NCI-H146 (cell line): ENCODE results near the gene SYT2.
"Not testable (repeated sequence)": the region's sequence is repeated elsewhere in the genome, so short reads cannot be mapped to it uniquely, and the experiment has no call there.

ENCODE experiments used
- DNase-seq: peaks from one replicate; lab custom pipeline; 2025; lab: John Stamatoyannopoulos, UW

The SYT2 gene

GRCh38 chr1:202623075-202623474 is 87.2 kb downstream of the SYT2 start:
- peak; percentile 18 for DNase-seq

DNA sequence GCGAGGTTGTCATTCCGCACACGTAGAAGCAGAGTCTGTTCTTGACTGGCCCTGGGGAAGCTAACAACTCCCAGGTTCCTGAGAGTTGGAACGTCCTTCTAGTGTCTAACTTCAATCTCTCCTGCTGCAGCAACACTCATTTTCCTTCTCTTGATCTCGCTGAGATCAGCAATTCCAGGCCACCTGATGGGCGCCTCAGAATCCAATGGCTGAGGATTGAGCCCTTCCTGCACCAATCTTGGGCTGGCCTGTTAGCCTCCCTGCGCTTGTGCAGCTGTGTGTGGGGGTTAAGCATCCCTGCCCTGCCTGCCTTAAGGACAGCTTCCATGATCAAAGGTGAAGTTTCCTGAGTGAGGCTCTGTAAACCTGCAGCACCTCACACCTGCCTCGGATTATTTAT is 87.9 kb downstream of the SYT2 start:
- DNase-seq: no peak

- DNase-seq: no peak
These were observed 88.8 kb downstream of the SYT2 start for GRCh38 chr1:202621446-202621845.

DNA sequence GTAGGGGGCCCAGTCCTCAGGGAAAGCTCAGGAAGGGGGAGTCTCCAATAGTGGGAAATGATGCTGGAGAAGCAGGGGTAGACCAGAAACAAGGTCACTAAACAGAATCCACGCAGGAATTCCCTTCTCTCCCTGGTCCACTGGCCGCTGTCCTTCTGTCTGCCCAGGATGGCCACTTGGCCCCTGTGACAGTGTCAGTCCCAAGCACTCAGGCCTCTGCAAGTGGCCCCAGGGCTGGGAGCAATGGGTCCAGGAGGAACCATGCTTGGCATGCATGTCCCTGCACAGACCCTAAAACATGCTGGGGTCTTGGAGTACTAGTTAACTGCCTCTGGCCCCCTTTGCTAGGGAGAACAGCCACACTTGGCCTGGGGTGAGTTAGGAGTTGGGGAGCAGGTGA is 90.2 kb downstream of the SYT2 start:
- not testable (repeated sequence) for DNase-seq

DNA sequence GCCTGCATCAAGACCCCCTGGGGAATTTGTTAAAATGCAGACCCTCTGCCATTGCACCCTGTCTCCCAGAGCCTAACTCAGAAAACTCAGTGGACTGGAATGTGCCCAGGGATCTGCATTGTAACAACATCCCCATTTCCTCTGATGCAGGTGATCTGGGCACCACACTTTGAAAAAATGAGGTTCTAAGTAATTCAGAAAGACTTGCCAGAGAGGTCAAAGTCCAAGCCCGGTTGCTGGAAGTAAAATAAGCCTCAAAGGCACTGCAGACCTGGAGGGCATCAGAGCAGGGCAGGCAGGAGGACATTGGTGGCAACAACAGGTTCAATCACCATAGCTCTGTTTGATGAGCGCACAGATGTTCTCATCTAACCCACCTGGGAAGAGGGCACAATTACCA is 90.7 kb downstream of the SYT2 start:
- DNase-seq: no peak

- DNase-seq: not testable (repeated sequence)
These were observed 91.2 kb downstream of the SYT2 start for GRCh38 chr1:202619012-202619411.

DNA sequence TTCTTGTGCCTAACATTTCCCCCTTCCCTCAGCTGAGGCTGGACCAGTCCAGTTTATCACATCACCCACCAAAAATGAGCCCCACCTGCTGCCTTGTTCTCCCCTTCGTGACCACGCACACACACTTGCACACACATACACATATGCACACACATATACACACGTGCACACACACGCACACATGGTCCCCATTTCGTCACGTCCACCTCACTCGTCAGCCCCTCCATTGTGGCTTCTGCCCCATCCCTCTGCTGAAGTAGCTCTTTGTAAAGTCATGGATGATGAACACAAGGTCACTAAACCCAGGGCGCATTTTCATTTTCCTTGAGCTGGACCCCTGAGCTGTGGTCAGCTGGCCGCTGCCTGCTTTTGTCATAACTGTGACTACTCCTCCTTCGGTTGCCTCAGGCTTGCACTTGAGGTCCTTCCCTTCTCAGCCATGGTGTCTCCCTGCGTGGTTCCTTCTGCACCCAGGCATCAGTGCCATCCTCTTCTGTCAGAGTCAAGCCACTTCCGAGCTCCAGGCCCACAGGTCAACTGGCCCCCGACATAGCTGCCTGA is 93.8 kb downstream of the SYT2 start:
- no peak for DNase-seq

- DNase-seq: no peak
These were observed 94.5 kb downstream of the SYT2 start for GRCh38 chr1:202615501-202616354.

DNA sequence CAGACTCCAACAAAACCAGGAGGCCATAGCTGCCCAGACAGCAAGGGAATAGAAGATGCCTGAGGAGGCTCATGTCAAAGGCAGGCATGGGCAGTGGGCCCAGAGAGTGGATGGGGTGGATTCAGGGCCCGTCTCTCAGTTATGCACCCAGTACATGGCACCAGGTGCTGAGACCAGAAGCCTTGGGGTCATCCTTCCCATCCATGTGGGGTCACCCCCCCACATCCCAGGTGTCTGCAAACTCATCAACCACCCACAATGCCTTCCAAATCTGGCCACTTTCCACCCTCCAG is 95.1 kb downstream of the SYT2 start:
- DNase-seq: not testable (repeated sequence)

GRCh38 chr1:202614363-202615207 is 95.7 kb downstream of the SYT2 start:
- DNase-seq: not testable (repeated sequence)

GRCh38 chr1:202613571-202613970 is 96.7 kb downstream of the SYT2 start:
- DNase-seq: no peak

DNA sequence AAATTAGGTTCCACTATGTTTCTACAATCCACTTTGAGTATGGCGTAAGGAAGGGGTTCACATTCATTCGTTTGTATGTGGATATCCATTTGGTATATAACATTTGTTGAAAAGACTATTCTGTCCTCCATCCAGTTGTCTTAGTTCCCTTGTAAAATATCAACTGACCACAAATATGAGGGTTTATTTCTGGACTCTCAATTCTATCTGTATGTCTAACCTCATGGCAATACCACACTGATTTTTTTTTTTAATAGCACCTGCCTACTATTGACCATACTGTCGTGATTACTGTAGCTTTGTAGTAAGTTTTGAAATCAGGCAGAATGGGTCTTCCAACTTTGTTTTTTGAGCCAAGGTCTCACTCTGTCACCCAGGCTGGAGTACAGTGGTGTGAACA is 98.2 kb downstream of the SYT2 start:
- DNase-seq: not testable (repeated sequence)

GRCh38 chr1:202605515-202605914 is 104.7 kb downstream of the SYT2 start:
- no peak for DNase-seq

GRCh38 chr1:202603435-202603834 is 106.8 kb downstream of the SYT2 start:
- DNase-seq: no peak

DNA sequence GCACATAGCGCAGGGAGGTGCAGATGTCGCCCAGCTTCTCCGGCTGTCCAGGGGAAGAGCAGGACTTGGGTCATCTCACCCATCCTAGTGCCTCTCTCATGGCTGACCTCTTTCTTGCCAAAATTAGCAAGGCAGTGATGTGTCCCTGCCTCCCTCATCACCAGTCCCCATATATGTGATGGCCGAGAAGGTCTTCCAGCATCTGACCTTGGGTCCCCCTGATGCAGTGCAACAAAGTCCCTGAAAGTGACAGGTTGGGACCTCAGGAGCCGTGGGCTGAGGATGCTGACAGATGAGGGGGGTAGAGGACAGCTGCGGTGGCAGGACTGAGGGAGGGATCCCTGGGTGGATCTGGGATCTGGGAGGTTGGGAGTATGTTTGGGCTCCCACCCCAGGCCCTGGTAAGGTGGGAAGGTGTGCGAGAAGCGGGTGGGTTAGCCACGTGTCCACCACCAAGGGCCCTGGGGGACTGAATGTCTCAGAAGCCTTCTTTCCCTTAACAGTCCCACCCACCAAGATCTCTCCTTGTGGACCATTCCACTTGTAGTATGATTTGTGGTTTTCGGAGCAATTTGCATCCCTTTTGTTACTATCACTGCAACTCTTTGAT is 109.7 kb downstream of the SYT2 start:
- DNase-seq: no peak

GRCh38 chr1:202599669-202600431 is 110.4 kb downstream of the SYT2 start:
- DNase-seq: peak; percentile 56

- no peak for DNase-seq
These were observed 113.0 kb downstream of the SYT2 start for GRCh38 chr1:202597090-202597761.

GRCh38 chr1:202596638-202597037 is 113.6 kb downstream of the SYT2 start:
- no peak for DNase-seq

- DNase-seq: no peak
These were observed 116.4 kb downstream of the SYT2 start for GRCh38 chr1:202593845-202594244.

GRCh38 chr1:202592146-202592545 is 118.1 kb downstream of the SYT2 start:
- DNase-seq: no peak

GRCh38 chr1:202591515-202591914 is 118.7 kb downstream of the SYT2 start:
- DNase-seq: no peak
